ENCODE data around the gene KSR2.

KSR2 gene

DNA sequence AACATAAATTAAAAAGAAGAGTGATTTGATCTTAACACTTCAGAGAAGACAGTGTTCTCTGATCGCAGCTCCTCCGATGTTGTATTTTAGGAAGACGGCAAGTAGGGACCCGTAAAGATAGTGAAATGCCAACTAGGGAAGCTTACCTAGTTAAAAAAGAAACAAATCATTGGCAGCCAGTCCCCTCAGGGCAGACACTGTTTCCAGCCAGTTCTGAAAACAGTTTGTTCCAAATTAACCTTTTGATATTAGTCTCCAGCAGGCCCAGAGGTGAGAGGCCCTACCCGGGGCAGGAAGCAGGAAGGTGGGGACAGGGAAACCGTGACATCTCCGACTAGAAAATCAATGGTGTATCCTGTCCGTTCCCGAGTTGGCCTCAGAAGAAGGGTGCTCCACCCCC lies 56.0 kb downstream of the KSR2 start:
- H3K9me3 ChIP-seq (ENCODE audit: control insufficient read depth, low read length) = peaks cover 6% of the 10 kb centered on the region
- H2AFZ ChIP-seq (ENCODE audit: low read depth, low read length) = no peak overlapping the region
- no peaks in the 10 kb centered on the region for H3K4me1 ChIP-seq (ENCODE audit: control insufficient read depth, insufficient read depth, low read depth, low read length)
- H2BK5ac ChIP-seq (ENCODE audit: low read depth, low read length, poor library complexity, severe bottlenecking) = no peak overlapping the region
- no peak overlapping the region for H3K4me2 ChIP-seq (ENCODE audit: low read length, poor library complexity, severe bottlenecking)
- no peaks in the 10 kb centered on the region for H3K79me1 ChIP-seq (replicated peaks; ENCODE audit: low read length, poor library complexity, severe bottlenecking)
- no peak overlapping the region for H3K9ac ChIP-seq (ENCODE audit: low read length)
- H3K14ac ChIP-seq (ENCODE audit: low read length in 2 of 2) = no peak overlapping the region
- H3K23ac ChIP-seq (ENCODE audit: low read length in 2 of 2) = no peak overlapping the region
- no peak overlapping the region for H3K27ac ChIP-seq (ENCODE audit: low read length, poor library complexity, severe bottlenecking)
- no peak overlapping the region for H3K4me3 ChIP-seq (ENCODE audit: insufficient read depth in 1 of 2, low read depth in 1 of 2, low read length in 2 of 2)
- no peak overlapping the region for H4K91ac ChIP-seq (ENCODE audit: low read length)
- no peaks in the 10 kb centered on the region for H3K27me3 ChIP-seq (ENCODE audit: control insufficient read depth in 1 of 2, insufficient read depth in 1 of 2, low read length in 2 of 2)
- WGBS = 79% methylated on average over 9 of the region's 9 CpGs
- no peak overlapping the region for H4K8ac ChIP-seq (ENCODE audit: low read length)
- H2BK15ac ChIP-seq (ENCODE audit: low read depth, poor library complexity, severe bottlenecking) = no peak overlapping the region
- DNase-seq = no peak
- no peak overlapping the region for H2BK12ac ChIP-seq (ENCODE audit: low read length in 2 of 2)
- no peak overlapping the region for H2AK5ac ChIP-seq (ENCODE audit: low read length, severe bottlenecking)
- H3K36me3 ChIP-seq (ENCODE audit: control insufficient read depth in 1 of 2, insufficient read depth in 2 of 2, low read depth in 1 of 2, low read length in 2 of 2) = no peaks in the 10 kb centered on the region
- H2BK120ac ChIP-seq (ENCODE audit: low read depth, low read length) = no peak overlapping the region
- no peak overlapping the region for H3K4ac ChIP-seq (ENCODE audit: low read depth in 1 of 2, low read length in 2 of 2)
- no peak overlapping the region for H3K18ac ChIP-seq (ENCODE audit: low read depth in 1 of 2, low read length in 2 of 2)

DNA sequence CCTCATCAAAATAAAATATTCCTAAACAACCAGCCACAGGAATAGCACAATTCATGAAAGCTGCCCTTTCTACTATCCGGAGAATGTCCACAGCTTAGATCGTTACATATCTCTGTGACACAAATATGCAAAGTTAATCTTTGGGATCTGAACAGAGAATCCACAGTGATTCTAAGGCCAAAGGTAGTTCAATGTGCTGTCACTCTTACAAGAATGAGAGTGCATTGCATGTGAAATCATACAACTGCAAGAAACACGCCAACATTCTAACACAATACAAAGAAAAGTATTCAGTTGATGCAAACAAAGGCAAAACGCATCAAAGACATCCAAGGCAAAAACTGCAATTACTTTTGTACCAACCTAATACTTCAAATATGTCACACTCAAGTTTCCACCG lies 60.4 kb downstream of the KSR2 start:
- Histone ChIP-seq H3K9ac (ENCODE audit: low read length) (no peak overlapping the region), H2BK120ac (ENCODE audit: low read depth, low read length) (no peak overlapping the region), H2BK15ac (ENCODE audit: low read depth, poor library complexity, severe bottlenecking) (no peak overlapping the region), H3K79me1 (replicated peaks; ENCODE audit: low read length, poor library complexity, severe bottlenecking) (no peaks in the 10 kb centered on the region), H3K9me3 (ENCODE audit: control insufficient read depth, low read length) (peaks cover 6% of the 10 kb centered on the region), H3K23ac (ENCODE audit: low read length in 2 of 2) (no peak overlapping the region), H3K4me3 (ENCODE audit: insufficient read depth in 1 of 2, low read depth in 1 of 2, low read length in 2 of 2) (no peak overlapping the region), H2BK12ac (ENCODE audit: low read length in 2 of 2) (no peak overlapping the region), H2AK5ac (ENCODE audit: low read length, severe bottlenecking) (no peak overlapping the region), H3K27ac (ENCODE audit: low read length, poor library complexity, severe bottlenecking) (no peak overlapping the region), H3K4me2 (ENCODE audit: low read length, poor library complexity, severe bottlenecking) (no peak overlapping the region), H4K91ac (ENCODE audit: low read length) (no peak overlapping the region), H2AFZ (ENCODE audit: low read depth, low read length) (no peak overlapping the region), H3K18ac (ENCODE audit: low read depth in 1 of 2, low read length in 2 of 2) (no peak overlapping the region), H3K4ac (ENCODE audit: low read depth in 1 of 2, low read length in 2 of 2) (no peak overlapping the region), H2BK5ac (ENCODE audit: low read depth, low read length, poor library complexity, severe bottlenecking) (no peak overlapping the region), H4K8ac (ENCODE audit: low read length) (no peak overlapping the region), H3K14ac (ENCODE audit: low read length in 2 of 2) (no peak overlapping the region), H3K27me3 (ENCODE audit: control insufficient read depth in 1 of 2, insufficient read depth in 1 of 2, low read length in 2 of 2) (no peaks in the 10 kb centered on the region), H3K4me1 (ENCODE audit: control insufficient read depth, insufficient read depth, low read depth, low read length) (no peaks in the 10 kb centered on the region), H3K36me3 (ENCODE audit: control insufficient read depth in 1 of 2, insufficient read depth in 2 of 2, low read depth in 1 of 2, low read length in 2 of 2) (no peaks in the 10 kb centered on the region)
- WGBS = 73% methylated on average over 3 of the region's 5 CpGs
- DNase-seq = no peak

DNA sequence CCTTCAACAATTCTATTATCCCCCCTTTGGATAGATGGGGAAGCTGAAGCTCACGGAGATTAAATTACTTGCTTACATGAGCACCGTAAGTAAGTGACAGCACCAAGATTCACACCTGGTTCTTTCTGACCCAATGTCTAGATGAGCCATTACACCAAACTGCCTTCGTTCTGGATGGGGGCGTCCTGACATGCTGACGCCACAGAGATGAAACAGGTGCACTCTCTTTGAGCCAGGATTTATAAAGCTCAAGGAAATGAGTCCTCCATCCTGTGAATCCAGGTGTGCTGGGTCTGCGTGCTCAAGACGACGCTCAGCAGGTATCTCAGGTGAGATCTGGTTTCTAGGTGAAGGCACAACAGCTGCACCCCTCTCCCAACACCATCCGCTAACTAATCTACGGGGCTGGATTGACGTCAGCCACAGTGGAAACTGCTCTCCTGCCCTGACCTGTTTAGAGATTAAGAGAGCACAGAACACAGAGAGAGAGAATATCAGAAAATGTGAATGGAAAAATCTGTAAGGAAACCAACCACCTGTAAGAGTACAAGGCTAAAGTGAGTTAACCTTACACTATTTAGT lies 61.6 kb downstream of the KSR2 start:
- 73% methylated on average over 8 of the region's 11 CpGs for WGBS
- Histone ChIP-seq H2AFZ (ENCODE audit: low read depth, low read length) (no peak overlapping the region), H3K27me3 (ENCODE audit: control insufficient read depth in 1 of 2, insufficient read depth in 1 of 2, low read length in 2 of 2) (no peaks in the 10 kb centered on the region)

DNA sequence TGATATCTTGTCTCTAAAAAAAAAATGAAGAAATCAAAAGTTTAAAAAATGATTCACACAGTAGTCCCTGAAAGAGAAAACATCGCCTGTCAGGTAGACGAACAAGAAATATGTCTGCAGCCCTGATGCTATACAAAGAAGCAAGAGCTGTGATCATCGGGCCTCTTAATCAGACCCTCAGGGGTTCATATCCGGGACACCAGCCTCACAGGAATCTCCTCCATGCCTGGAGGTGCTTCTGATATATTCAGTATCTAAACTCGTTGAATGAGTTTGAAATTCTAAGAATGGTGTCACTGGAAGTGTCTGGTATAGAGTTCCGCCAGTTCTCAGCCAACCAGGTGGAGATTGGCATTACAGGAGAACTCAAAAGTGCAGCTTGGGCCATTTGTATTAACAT lies 64.7 kb downstream of the KSR2 start:
- H2AK5ac ChIP-seq (ENCODE audit: low read length, severe bottlenecking) = no peak overlapping the region
- H3K9me3 ChIP-seq (ENCODE audit: control insufficient read depth, low read length) = no peaks in the 10 kb centered on the region
- no peak overlapping the region for H3K4ac ChIP-seq (ENCODE audit: low read depth in 1 of 2, low read length in 2 of 2)
- H3K14ac ChIP-seq (ENCODE audit: low read length in 2 of 2) = no peak overlapping the region
- 82% methylated on average over 6 of the region's 6 CpGs for WGBS
- no peak overlapping the region for H2BK15ac ChIP-seq (ENCODE audit: low read depth, poor library complexity, severe bottlenecking)
- no peaks in the 10 kb centered on the region for H3K4me1 ChIP-seq (ENCODE audit: control insufficient read depth, insufficient read depth, low read depth, low read length)
- no peak overlapping the region for H3K23ac ChIP-seq (ENCODE audit: low read length in 2 of 2)
- H2BK5ac ChIP-seq (ENCODE audit: low read depth, low read length, poor library complexity, severe bottlenecking) = no peak overlapping the region
- no peaks in the 10 kb centered on the region for H3K27me3 ChIP-seq (ENCODE audit: control insufficient read depth in 1 of 2, insufficient read depth in 1 of 2, low read length in 2 of 2)
- DNase-seq = no peak
- no peak overlapping the region for H2AFZ ChIP-seq (ENCODE audit: low read depth, low read length)
- H3K4me3 ChIP-seq (ENCODE audit: insufficient read depth in 1 of 2, low read depth in 1 of 2, low read length in 2 of 2) = no peak overlapping the region
- no peak overlapping the region for H2BK120ac ChIP-seq (ENCODE audit: low read depth, low read length)
- no peaks in the 10 kb centered on the region for H3K36me3 ChIP-seq (ENCODE audit: control insufficient read depth in 1 of 2, insufficient read depth in 2 of 2, low read depth in 1 of 2, low read length in 2 of 2)
- no peak overlapping the region for H3K27ac ChIP-seq (ENCODE audit: low read length, poor library complexity, severe bottlenecking)
- H2BK12ac ChIP-seq (ENCODE audit: low read length in 2 of 2) = no peak overlapping the region
- H4K91ac ChIP-seq (ENCODE audit: low read length) = no peak overlapping the region
- no peak overlapping the region for H4K8ac ChIP-seq (ENCODE audit: low read length)
- no peaks in the 10 kb centered on the region for H3K79me1 ChIP-seq (replicated peaks; ENCODE audit: low read length, poor library complexity, severe bottlenecking)
- H3K4me2 ChIP-seq (ENCODE audit: low read length, poor library complexity, severe bottlenecking) = no peak overlapping the region
- no peak overlapping the region for H3K9ac ChIP-seq (ENCODE audit: low read length)
- H3K18ac ChIP-seq (ENCODE audit: low read depth in 1 of 2, low read length in 2 of 2) = no peak overlapping the region

More for the DNA sequence above, 61.6 kb downstream of the KSR2 start:
- no peak overlapping the region for H2BK120ac ChIP-seq (ENCODE audit: low read depth, low read length)
- H3K4me2 ChIP-seq (ENCODE audit: low read length, poor library complexity, severe bottlenecking) = no peak overlapping the region
- no peak overlapping the region for H3K4ac ChIP-seq (ENCODE audit: low read depth in 1 of 2, low read length in 2 of 2)
- H3K27ac ChIP-seq (ENCODE audit: low read length, poor library complexity, severe bottlenecking) = no peak overlapping the region
- no peak overlapping the region for H2AK5ac ChIP-seq (ENCODE audit: low read length, severe bottlenecking)
- no peak overlapping the region for H4K91ac ChIP-seq (ENCODE audit: low read length)
- no peak overlapping the region for H3K14ac ChIP-seq (ENCODE audit: low read length in 2 of 2)
- H3K4me1 ChIP-seq (ENCODE audit: control insufficient read depth, insufficient read depth, low read depth, low read length) = no peaks in the 10 kb centered on the region
- H3K36me3 ChIP-seq (ENCODE audit: control insufficient read depth in 1 of 2, insufficient read depth in 2 of 2, low read depth in 1 of 2, low read length in 2 of 2) = no peaks in the 10 kb centered on the region
- H2BK5ac ChIP-seq (ENCODE audit: low read depth, low read length, poor library complexity, severe bottlenecking) = no peak overlapping the region
- H2BK12ac ChIP-seq (ENCODE audit: low read length in 2 of 2) = no peak overlapping the region
- peaks cover 6% of the 10 kb centered on the region for H3K9me3 ChIP-seq (ENCODE audit: control insufficient read depth, low read length)
- H2BK15ac ChIP-seq (ENCODE audit: low read depth, poor library complexity, severe bottlenecking) = no peak overlapping the region
- no peak overlapping the region for H3K4me3 ChIP-seq (ENCODE audit: insufficient read depth in 1 of 2, low read depth in 1 of 2, low read length in 2 of 2)
- no peak overlapping the region for H3K18ac ChIP-seq (ENCODE audit: low read depth in 1 of 2, low read length in 2 of 2)
- no peak for DNase-seq
- no peak overlapping the region for H3K9ac ChIP-seq (ENCODE audit: low read length)
- no peak overlapping the region for H3K23ac ChIP-seq (ENCODE audit: low read length in 2 of 2)
- no peak overlapping the region for H4K8ac ChIP-seq (ENCODE audit: low read length)
- no peaks in the 10 kb centered on the region for H3K79me1 ChIP-seq (replicated peaks; ENCODE audit: low read length, poor library complexity, severe bottlenecking)

All from mesenchymal stem cell (in vitro differentiated cells and primary cell).